Stimulated activated naive CD4-positive, alpha-beta T cell treated with Interleukin-2 at 50 U/mL for 16 hours (primary cell): ENCODE measurements around the gene PRTN3.
"Not testable (repeated sequence)": the region's sequence is repeated elsewhere in the genome, so short reads cannot be mapped to it uniquely, and the experiment has no call there.

ENCODE experiments used
- DNase-seq: peaks from one replicate; lab custom pipeline; 2025; lab: John Stamatoyannopoulos, UW

PRTN3 gene

DNA sequence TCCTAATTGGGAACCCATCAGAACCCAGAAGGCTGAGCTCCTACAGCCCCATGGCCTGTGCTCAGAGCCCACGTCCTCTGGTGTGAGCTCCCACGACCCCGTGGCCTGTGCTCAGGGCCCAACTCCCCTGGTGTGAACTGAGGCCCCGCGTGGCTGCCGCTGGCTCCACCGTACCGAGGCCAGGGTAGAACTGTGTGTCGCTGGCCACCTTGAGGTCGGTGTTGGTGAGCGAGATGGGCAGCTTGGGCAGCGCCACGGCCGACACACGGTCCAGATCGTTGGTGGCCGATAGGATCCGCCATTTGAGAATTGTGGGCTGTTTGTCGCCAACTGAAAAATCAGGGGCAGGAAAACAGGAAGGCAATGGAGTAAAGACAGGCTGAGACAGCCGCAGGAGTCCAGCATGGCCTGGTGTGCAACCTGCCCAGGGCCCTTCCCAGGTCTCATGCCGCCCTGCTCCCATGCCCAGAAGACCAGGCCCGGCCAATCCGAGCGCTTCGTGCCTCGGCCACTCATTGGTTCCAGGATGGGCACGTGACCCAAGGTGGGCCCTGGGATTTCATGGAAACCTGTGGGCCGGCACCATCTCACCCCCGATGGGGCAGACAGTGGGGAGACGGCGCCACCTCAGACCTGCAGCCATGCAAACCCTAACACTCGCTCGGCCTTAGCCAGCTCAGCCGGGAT, 40.7 kb downstream of the PRTN3 start:
- DNase-seq, result no peak

DNA sequence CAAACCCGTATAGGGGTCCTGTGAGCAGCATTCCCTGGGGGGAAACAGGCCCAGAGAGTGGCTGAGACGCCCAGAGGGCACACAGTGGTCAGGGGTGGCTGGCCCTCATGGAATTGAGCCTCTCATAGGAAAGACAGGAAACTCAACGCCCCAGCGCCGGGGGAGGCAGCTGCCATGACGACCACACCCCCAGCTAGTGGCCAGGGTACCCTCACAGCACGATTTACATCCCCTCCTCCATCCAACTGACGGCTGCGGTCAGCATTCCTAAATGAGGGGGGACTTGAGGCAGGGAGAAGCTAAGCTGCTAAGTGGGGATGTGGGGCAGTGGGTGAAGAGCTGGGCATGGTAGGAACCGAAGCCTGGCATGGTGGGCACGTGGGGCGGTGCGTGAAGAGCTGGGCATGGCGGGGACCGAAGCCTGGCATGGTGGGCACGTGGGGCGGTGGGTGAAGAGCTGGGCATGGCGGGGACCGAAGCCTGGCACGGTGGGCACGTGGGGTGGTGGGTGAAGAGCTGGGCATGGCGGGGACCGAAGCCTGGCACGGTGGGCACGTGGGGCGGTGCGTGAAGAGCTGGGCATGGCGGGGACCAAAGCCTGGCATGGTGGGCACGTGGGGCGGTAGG, 42.2 kb downstream of the PRTN3 start:
- no peak for DNase-seq

DNA sequence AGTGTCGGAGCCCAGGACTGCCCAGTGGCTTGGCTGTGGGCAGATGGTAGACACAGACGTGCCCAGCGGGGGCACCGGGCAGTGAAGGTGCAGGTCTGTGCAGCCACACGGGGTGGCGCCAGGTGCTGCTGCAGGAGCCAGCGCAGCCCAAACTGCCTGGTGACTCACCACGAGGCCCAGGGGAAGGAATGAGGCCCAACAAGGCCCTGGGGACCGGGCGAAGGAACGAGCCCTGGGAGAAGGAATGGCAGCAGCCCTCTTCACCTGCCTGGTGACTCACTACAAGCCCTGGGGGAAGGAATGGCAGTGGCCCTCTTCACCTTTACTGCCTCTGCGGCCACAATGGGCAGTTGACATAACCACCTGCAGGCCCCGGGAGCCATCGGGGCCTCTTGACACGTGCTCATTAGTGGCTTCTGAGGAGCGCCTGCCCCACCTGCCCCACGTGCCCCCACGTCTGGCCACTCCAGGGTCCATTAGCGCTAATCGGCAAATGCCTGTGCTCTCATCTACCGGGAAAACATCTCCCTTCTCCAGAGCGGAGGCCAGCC, 42.9 kb downstream of the PRTN3 start:
- DNase-seq, result no peak

DNA sequence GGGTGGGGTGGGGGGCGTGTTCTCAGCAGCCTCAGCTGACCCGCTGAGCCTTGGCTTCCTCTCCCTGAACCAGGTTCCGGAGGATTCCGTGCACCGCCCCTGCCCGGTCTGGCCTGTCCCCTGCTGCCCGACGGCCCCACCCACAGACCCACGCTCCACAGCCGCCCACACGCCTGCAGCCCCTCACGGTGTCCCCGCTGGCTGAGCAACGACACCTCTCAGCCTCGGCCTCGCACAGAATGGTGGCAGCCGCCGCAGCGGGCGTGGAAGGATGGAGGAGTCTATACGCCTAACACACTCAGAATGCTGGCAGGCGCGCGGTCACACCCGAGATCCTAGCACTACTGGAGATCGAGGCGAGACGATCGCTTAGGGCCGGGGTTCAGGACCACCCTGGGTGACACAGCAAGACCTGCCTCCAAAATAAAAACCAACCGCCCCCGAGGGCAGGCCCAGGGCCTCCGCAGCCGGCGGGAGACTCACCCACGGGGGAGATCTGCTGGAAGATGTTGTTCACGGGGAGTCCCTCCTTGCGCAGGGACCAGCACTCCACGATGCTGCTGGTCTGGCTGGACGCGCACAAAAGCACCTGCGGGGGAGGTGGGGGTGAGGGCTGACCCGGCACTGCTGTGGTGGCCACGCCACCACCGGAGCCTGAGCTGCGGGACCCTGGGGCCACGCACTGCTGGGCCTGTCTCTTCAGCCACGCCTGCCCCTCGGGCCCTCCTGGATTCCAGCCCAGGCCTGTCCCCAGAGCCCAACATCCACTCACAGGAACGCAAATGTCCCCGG, 43.8 kb downstream of the PRTN3 start:
- no peak for DNase-seq

DNA sequence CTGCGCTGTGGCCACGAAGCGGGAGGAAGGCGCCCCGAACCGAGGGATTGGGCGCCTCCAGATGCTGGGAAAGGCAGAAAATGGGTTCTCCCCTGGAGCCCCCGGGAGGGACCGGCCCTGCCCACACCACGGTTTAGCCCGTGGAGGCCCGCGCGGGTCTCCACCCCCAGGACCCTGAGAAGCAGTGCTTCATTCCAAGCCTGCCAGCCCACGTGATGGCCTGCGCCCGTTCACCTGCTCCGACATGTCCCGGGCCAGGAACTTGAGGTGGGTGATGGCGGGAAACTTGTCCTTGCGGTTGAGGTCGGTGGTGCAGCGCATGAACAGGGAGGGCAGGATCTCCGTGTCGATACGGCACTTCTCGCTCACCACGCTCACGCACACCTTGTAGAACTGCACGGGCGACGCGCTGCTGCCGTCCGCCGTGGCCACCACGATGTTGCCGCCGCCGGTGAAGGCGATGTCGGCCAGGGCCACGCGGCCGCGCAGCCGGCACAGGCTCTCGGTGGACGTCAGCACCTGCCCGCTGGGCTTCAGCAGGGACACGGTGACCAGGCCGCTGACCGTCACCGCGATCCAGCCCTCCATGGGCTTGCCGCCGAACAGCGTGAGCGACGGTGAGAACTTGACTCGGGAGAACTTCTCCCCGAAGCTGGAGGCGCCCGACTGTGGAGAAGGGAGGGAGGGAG, 44.9 kb downstream of the PRTN3 start:
- no peak for DNase-seq

DNA sequence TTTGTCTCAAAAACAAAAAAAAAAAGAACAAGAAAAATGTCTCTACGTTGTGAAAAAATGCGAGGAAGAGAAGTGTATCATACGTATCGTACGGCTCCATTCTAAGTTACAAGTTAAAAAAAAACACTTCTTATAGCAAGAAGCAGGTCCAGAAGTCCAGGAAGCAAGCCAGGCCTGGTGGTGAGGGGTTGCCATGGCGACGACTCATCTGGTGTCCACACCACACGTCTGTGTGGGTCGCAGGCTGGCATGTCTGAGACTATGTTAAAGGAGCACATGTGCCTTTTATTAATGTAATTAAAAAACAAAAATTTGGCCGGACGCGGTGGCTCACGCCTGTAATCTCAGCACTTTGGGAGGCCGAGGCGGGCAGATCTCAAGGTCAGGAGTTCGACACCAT, 46.3 kb downstream of the PRTN3 start:
- no peak for DNase-seq

DNA sequence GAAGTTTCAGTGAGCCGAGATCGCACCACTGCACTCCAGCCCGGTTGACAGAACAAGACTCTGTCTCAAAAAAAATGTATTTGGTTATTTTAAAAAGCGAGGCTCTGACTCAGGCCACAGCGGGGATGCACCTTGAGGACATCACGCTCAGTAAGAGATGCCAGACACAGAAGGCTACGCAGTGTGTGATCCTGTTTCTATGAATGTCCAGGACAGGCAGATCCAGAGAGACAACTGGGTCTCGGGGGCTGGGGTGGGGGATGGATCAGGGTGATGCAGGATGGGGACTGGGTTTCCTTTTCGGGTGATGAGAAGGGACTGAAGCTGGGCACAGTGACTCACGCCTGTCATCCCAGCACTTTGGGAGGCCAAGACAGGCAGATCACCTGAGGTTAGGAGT, 46.8 kb downstream of the PRTN3 start:
- DNase-seq, result no peak

DNA sequence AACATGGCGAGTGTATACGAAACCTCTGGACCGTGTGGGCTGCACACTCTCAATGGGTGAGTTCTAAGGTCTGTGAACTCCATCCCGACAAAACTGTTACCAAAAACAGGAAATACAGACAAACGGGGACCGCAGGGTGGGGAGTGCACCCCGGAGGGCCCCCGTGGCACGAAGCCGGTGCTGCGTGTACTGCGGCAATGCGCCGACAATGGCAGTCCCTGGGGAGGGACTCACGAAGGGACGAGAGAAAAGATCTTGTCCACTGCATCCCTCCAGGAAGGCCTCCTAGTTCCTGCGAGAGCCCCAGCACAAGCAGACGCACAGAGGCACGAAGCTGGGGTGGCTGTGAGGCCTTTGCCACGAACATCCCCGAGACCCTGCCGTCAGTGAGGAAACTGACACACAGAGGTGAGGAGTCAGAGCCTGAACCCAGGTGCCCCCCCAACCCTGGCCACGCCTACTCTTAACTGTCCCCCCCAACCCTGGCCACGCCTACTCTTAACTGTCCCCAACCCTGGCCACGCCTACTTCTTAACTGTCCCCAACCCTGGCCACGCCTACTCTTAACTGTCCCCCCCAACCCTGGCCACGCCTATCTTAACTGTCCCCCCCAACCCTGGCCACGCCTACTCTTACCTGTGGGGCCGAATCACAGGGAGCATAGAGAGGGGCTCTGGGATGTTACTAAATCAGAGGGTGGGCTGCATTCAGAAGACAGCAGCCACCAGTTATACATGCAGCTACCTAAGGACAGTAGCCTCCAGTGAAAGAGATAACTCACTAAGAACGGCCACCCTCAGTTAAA, 48.0 kb downstream of the PRTN3 start:
- peak; percentile 44 for DNase-seq

DNA sequence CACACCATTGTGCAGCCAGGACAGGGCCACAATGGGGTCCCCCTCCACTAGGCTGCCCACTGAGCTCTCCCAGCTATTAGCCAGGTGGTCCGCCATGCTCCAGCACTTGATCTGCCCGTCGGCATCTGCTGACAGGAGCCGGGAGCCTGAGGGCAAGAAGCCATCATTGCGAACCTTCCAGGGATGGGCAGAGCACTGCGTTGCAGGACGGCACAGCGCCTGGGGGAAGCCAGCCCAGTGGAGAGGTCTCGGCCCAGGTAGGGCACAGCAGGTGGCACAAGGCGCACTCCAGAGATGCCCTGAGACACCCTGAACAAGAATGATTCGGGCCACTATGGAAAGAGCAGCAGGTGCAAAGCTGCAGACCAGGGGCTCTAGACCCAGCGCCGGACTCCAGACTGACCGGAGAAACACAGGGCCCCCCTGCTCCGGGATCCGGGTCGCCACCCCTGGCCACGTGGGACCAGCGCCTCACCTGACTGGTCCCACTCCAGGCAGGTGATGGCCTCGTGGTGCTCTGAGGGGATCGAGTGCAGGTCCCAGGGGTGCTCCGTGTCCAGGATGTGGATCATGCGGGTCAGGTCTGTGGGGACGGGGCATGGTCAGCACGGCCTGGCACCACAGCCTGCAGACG, 49.0 kb downstream of the PRTN3 start:
- no peak for DNase-seq

DNA sequence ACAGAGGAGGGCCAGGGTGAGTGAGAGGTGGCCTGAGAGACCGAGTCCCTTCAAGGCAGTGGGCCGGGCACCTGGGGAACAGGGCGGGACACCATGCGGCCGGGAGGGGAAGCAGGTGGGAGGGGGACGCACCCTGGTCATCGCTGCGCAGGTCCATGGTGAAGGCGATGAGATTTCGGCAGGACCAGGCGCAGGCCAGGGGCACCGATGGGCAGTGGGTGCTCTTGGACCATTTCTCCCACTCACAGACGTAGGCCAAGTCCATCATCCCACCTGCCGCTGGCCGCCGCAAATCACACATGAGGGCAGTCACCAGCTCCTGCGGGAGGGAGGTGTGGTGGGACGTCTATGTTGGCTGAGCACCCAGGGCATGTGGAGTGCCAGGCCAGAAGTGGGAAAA, 50.0 kb downstream of the PRTN3 start:
- DNase-seq, result no peak

DNA sequence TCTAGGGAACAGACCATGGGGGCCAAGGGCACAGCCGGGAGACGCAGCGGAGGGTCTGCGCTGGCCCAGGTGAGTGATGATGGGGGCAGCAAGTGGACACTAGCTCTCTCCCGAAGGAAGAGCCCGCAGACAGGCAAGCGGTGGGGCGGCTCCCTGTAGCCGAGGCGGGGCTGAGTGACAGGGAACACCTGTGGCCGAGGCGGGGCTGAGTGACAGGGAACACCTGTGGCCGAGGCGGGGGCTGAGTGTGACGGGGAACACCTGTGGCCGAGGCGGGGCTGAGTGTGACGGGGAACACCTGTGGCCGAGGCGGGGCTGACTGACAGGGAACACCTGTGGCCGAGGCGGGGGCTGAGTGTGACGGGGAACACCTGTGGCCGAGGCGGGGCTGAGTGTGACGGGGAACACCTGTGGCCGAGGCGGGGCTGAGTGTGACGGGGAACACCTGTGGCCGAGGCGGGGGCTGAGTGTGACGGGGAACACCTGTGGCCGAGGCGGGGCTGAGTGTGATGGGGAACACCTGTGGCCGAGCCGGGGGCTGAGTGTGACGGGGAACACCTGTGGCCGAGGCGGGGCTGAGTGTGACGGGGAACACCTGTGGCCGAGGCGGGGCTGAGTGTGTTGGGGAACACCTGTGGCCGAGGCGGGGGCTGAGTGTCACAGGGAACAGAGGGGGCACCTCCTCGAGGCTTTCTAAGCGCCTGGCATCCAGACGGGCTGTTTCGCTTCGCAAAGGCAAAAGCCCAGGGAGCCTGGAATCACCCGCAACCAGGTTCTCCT, 50.8 kb downstream of the PRTN3 start:
- DNase-seq, result not testable (repeated sequence)

DNA sequence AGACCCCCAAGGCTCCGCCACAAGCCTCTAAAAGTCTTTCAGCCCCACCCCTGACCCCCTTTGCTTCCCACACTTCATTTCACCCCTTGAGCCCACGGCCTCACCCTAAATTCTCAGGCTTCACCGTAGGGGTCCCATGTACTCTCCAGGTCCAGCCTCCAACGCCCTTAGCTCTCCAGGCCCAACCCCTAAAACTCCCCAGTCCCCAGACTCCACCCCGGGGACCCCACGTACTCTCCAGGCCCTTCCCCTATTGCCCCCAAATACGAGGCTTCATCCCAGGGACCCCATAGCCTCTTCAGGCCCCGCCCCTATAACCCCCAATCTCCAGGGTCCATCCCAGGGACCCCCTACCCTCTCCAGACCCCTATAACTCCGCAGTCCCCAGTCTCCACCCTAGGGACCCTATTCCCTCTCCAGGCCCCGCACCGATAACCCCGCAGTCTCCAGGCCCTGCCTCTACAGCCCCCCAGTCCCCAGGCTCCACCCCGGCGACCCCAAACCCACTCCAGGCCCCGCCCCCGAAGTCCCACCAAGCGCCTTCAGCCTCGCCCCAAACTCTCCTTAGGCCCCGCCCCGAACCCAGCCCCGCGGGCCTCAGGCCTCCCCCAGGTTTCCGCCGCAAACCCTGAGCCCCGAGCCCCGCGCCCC, 51.6 kb downstream of the PRTN3 start:
- DNase-seq, result no peak

DNA sequence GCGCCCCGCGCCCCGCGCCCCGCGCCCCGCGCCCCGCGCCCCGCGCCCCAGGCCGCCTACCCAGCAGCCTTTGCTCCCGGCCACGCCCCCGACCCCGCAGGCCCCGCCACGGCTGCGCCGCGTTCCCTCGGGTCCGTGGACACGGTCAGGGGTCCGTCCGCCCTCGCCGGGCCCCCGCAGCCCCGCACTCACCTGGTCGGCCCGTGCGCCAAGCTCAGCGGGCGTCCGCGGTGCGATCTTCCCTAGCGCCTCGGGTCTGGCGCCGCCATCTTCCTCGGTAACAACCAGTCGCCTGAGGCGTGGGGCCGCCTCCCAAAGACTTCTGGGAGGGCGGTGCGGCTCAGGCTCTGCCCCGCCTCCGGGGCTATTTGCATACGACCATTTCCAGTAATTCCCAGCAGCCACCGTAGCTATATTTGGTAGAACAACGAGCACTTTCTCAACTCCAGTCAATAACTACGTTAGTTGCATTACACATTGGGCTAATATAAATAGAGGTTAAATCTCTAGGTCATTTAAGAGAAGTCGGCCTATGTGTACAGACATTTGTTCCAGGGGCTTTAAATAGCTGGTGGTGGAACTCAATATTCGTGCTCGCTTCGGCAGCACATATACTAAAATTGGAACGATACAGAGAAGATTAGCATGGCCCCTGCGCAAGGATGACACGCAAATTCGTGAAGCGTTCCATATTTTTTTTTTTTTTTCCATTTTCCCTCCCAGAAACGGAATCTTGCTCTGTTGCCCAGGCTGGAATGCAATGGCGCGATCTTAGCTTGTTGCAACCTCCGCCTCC, 52.3 kb downstream of the PRTN3 start, which contains the start of the genes MED16 and RNU6-9:
Gene MED16, minus strand, starts transcription at position 294 of the 796 bp plus-strand sequence. CDS start 2,056 bp downstream, outside the sequence.
Gene RNU6-9, plus strand, starts transcription at position 591 of the 796 bp plus-strand sequence.
- peak; percentile 83 for DNase-seq

DNA sequence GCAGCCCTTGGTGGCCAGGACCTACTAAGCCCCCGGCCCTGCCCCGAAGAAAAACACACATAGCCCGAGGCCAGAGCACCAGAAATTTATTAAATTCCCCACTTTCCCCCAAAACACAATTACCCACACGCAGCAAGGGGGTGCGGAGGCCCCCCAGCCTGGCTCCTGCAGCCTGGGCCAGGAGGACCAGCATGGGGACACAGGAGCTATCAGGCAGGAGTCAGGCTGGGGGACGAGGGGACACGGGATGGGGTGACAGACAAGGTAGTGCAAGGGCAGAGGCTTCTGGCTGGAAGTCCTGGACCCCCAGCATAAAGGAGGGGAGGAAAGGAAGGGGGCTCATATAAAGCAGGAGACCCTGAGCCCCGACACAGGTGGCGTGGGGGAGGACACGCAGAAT, 55.6 kb downstream of the PRTN3 start:
- no peak for DNase-seq

DNA sequence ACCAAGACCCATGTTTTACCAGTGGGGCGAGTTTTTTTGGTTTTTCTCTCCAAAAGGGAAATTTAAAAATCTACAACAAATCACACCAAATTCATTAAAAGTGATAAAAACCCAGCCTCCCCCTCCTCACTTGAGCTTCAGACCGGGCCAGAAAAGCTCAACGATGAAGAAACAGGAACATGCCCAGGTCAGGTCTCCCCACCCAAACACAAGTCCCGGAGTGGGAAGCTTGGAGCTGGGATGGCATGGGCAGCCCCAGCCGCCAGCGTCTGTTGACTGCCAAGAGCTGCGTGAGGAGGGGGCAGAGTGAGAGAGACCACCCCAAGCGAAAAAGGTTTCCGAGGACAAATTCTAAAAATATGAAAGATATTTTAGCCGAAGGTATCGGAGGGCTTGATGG, 56.2 kb downstream of the PRTN3 start:
- DNase-seq, result no peak

DNA sequence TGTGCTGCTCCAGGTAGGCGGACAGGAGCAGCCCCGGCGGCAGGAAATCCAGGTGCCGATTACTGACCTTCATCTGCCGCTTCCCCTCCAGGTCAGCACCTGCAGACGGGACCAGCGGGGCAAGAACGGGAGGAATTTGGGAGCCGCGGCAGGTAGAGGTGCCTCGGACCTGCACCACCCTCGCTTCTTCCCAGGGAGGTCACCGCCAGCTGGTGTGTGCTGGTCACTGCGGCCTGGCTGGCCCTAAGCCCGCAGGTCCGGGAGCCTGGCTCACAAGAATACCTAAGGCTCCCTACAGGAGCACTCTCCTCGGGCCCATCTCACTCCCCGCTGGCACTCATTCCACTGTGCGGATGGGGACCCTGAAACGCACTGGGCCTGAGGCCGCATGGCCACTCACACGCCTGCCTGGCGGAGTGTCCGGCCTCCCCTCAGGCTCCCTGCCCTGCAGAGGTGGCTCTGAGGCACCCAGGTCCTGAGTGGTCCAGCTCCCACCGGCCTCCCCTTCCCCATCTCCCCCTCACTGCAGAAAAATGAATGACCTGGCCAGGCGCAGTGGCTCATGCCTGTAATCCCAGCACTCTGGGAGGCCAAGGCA, 56.7 kb downstream of the PRTN3 start:
- DNase-seq, result no peak
